GM21381 (cell line): ENCODE measurements around the gene EPB41L4B.
A peak's percentile ranks its signal among the peaks of the same experiment; 100 is the strongest.
"Not testable (repeated sequence)": the region's sequence is repeated elsewhere in the genome, so short reads cannot be mapped to it uniquely, and the experiment has no call there.

ENCODE experiments used
- ATAC-seq: cut with Tn5 transposase; IDR thresholded peaks from one replicate; pipeline ENCODE4 v1.9.1; 2021; ENCODE audit warnings: mild to moderate bottlenecking, moderate library complexity; ENCODE audit not compliant: unreplicated experiment

Gene EPB41L4B

GRCh38 chr9:109320742-109321448 is at the start of gene EPB41L4B:
EPB41L4B (minus strand) TSS chr9:109321059; CDS start chr9:109320446, 613 bp downstream.
- ATAC-seq, result peak; percentile 98

- peak; percentile 94 for ATAC-seq
Measured at GRCh38 chr9:109369285-109369684, 48.4 kb upstream of the EPB41L4B start.

- no peak for ATAC-seq
Measured at GRCh38 chr9:109360771-109361170, 39.9 kb upstream of the EPB41L4B start.

- ATAC-seq, result not testable (repeated sequence)
Measured at GRCh38 chr9:109358968-109359603, 38.2 kb upstream of the EPB41L4B start.

- ATAC-seq, result no peak
Measured at GRCh38 chr9:109355564-109356297, 34.9 kb upstream of the EPB41L4B start.

GRCh38 chr9:109354190-109354589 is 33.3 kb upstream of the EPB41L4B start:
- no peak for ATAC-seq

- no peak for ATAC-seq
Measured at GRCh38 chr9:109351032-109351431, 30.2 kb upstream of the EPB41L4B start.

- ATAC-seq, result no peak
Measured at GRCh38 chr9:109349421-109349846, 28.6 kb upstream of the EPB41L4B start.

- no peak for ATAC-seq
Measured at GRCh38 chr9:109346904-109347303, 26.0 kb upstream of the EPB41L4B start.

- ATAC-seq, result no peak
Measured at GRCh38 chr9:109344866-109345265, 24.0 kb upstream of the EPB41L4B start.

- no peak for ATAC-seq
Measured at GRCh38 chr9:109342878-109343277, 22.0 kb upstream of the EPB41L4B start.

- no peak for ATAC-seq
Measured at GRCh38 chr9:109341561-109341960, 20.7 kb upstream of the EPB41L4B start.

GRCh38 chr9:109340979-109341378 is 20.1 kb upstream of the EPB41L4B start:
- not testable (repeated sequence) for ATAC-seq

GRCh38 chr9:109336409-109336808 is 15.6 kb upstream of the EPB41L4B start:
- no peak for ATAC-seq

- ATAC-seq, result no peak
Measured at GRCh38 chr9:109335929-109336328, 15.1 kb upstream of the EPB41L4B start.

- no peak for ATAC-seq
Measured at GRCh38 chr9:109335121-109335520, 14.3 kb upstream of the EPB41L4B start.

GRCh38 chr9:109331353-109331752 is 10.5 kb upstream of the EPB41L4B start:
- ATAC-seq, result no peak

- no peak for ATAC-seq
Measured at GRCh38 chr9:109329638-109330258, 8.9 kb upstream of the EPB41L4B start.

GRCh38 chr9:109328978-109329637 is 8.2 kb upstream of the EPB41L4B start:
- ATAC-seq, result no peak

GRCh38 chr9:109325089-109325488 is 4.2 kb upstream of the EPB41L4B start:
- ATAC-seq, result no peak

- no peak for ATAC-seq
Measured at GRCh38 chr9:109323771-109324170, 2.9 kb upstream of the EPB41L4B start.
